HG03039 (cell line): ENCODE data around the gene AMY2B.
"Not testable (repeated sequence)": the region's sequence is repeated elsewhere in the genome, so short reads cannot be mapped to it uniquely, and the experiment has no call there.

Source experiments
- ATAC-seq: cut with Tn5 transposase; IDR thresholded peaks from one replicate; pipeline ENCODE4 v1.9.1; 2021; ENCODE audit warnings: mild to moderate bottlenecking, moderate library complexity; ENCODE audit not compliant: unreplicated experiment

Gene AMY2B

GRCh38 chr1:103571289-103571688, at the start of gene AMY2B:
Gene AMY2B (plus strand): TSS chr1:103571589. CDS start chr1:103571603, 14 bp downstream.
- not testable (repeated sequence) for ATAC-seq

- no peak for ATAC-seq
Observed at GRCh38 chr1:103523346-103523745, 48.0 kb upstream of the AMY2B start.

GRCh38 chr1:103525114-103525606, 46.2 kb upstream of the AMY2B start:
- peak; percentile 60 for ATAC-seq

- peak; percentile 74 for ATAC-seq
Observed at GRCh38 chr1:103525607-103526507, 45.5 kb upstream of the AMY2B start, which contains the start of gene RNPC3. Gene RNPC3 (plus strand): TSS chr1:103525699. CDS start chr1:103526071, 372 bp downstream.

- no peak for ATAC-seq
Observed at GRCh38 chr1:103527331-103527730, 44.1 kb upstream of the AMY2B start.

GRCh38 chr1:103529746-103530145, 41.6 kb upstream of the AMY2B start:
- no peak for ATAC-seq

- ATAC-seq: no peak
Observed at GRCh38 chr1:103538226-103538625, 33.2 kb upstream of the AMY2B start.

GRCh38 chr1:103541431-103541830, 30.0 kb upstream of the AMY2B start:
- ATAC-seq: no peak

GRCh38 chr1:103546496-103546895, 24.9 kb upstream of the AMY2B start:
- no peak for ATAC-seq

GRCh38 chr1:103547840-103548239, 23.5 kb upstream of the AMY2B start:
- no peak for ATAC-seq

- no peak for ATAC-seq
Observed at GRCh38 chr1:103560427-103560826, 11.0 kb upstream of the AMY2B start.

GRCh38 chr1:103561124-103561523, 10.3 kb upstream of the AMY2B start:
- ATAC-seq: not testable (repeated sequence)

GRCh38 chr1:103561643-103562395, 9.6 kb upstream of the AMY2B start:
- peak; percentile 70 for ATAC-seq

- ATAC-seq: no peak
Observed at GRCh38 chr1:103563056-103563455, 8.3 kb upstream of the AMY2B start.

GRCh38 chr1:103569493-103569892, 1.9 kb upstream of the AMY2B start:
- no peak for ATAC-seq

- ATAC-seq: no peak
Observed at GRCh38 chr1:103576065-103576464, 4.7 kb downstream of the AMY2B start.

- ATAC-seq: not testable (repeated sequence)
Observed at GRCh38 chr1:103576784-103577183, 5.4 kb downstream of the AMY2B start.

- no peak for ATAC-seq
Observed at GRCh38 chr1:103582464-103582863, 11.1 kb downstream of the AMY2B start.

- no peak for ATAC-seq
Observed at GRCh38 chr1:103583887-103584286, 12.5 kb downstream of the AMY2B start.

- no peak for ATAC-seq
Observed at GRCh38 chr1:103584537-103584936, 13.1 kb downstream of the AMY2B start.

- not testable (repeated sequence) for ATAC-seq
Observed at GRCh38 chr1:103602740-103603139, 31.4 kb downstream of the AMY2B start.

- ATAC-seq: no peak
Observed at GRCh38 chr1:103616362-103616761, 45.0 kb downstream of the AMY2B start.
